Measurements from ENCODE around the gene GRIK4. TPM values are rescaled to one million over a fixed set of nuclear protein-coding genes. Genes with fewer than 3 reads are reported as not detected.
A peak's percentile ranks its signal among the peaks of the same experiment; 100 is the strongest.

GRIK4 gene
- total RNA-seq, 3 donors from 2014 or later (not counting 1 experiment from before 2014, with no cell fraction given), result 2.2 to 32.3 (median 21.9) TPM

GRCh38 chr11:120566176-120566575 lies 54.6 kb downstream of the GRIK4 start:
- H3K4me3 Mint-ChIP-seq, result no peak overlapping the region
- H3K4me1 Mint-ChIP-seq, result peaks cover 10 to 34% of the 10 kb centered on the region in 2 donors
- H3K27me3 Mint-ChIP-seq (ENCODE audit: low read depth in 2 of 2), result peaks cover 6 to 31% of the 10 kb centered on the region in 2 donors

GRCh38 chr11:120568572-120569307 lies 57.2 kb downstream of the GRIK4 start:
- intact Hi-C loops (cut with micrococcal nuclease), result no loop called here
- Histone ChIP-seq H3K9me3 (ENCODE audit: control insufficient read depth, insufficient read depth, low read length) (no peaks in the 10 kb centered on the region), H3K27ac (ENCODE audit: low read length) (no peak overlapping the region), H3K27me3 (ENCODE audit: control insufficient read depth, insufficient read depth, low read length) (peaks cover under 1% of the 10 kb centered on the region), H3K4me3 (ENCODE audit: low read length) (no peak overlapping the region), H3K36me3 (ENCODE audit: control insufficient read depth, insufficient read depth, low read length) (no peaks in the 10 kb centered on the region), H3K4me1 (ENCODE audit: control insufficient read depth, insufficient read depth, low read length) (peaks cover 7% of the 10 kb centered on the region)
- peaks cover 0 to 14% of the 10 kb centered on the region in 2 donors for H3K27me3 Mint-ChIP-seq (ENCODE audit: low read depth in 2 of 2)
- H3K4me3 Mint-ChIP-seq, result no peak overlapping the region
- ATAC-seq, result no peak
- 90% methylated on average over 7 of the region's 8 CpGs for WGBS (ENCODE audit: insufficient coverage)
- TF ChIP-seq, protein P1, sequence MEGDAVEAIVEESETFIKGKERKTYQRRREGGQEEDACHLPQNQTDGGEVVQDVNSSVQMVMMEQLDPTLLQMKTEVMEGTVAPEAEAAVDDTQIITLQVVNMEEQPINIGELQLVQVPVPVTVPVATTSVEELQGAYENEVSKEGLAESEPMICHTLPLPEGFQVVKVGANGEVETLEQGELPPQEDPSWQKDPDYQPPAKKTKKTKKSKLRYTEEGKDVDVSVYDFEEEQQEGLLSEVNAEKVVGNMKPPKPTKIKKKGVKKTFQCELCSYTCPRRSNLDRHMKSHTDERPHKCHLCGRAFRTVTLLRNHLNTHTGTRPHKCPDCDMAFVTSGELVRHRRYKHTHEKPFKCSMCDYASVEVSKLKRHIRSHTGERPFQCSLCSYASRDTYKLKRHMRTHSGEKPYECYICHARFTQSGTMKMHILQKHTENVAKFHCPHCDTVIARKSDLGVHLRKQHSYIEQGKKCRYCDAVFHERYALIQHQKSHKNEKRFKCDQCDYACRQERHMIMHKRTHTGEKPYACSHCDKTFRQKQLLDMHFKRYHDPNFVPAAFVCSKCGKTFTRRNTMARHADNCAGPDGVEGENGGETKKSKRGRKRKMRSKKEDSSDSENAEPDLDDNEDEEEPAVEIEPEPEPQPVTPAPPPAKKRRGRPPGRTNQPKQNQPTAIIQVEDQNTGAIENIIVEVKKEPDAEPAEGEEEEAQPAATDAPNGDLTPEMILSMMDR (IDR thresholded peaks at IDR 0.05), result no peak
- no peaks in the 10 kb centered on the region for H3K9me3 Mint-ChIP-seq
- H3K36me3 Mint-ChIP-seq, result no peaks in the 10 kb centered on the region
- H3K4me1 Mint-ChIP-seq, result peaks cover 10 to 26% of the 10 kb centered on the region in 2 donors
- DNase-seq, result no peak
- H3K27ac Mint-ChIP-seq, result no peak overlapping the region

More at GRCh38 chr11:120566176-120566575, 54.6 kb downstream of the GRIK4 start:
- peaks cover 7% of the 10 kb centered on the region for H3K27me3 ChIP-seq (ENCODE audit: control insufficient read depth, insufficient read depth, low read length)
- no peak overlapping the region for H3K4me3 ChIP-seq (ENCODE audit: low read length)
- H3K27ac ChIP-seq (ENCODE audit: low read length), result no peak overlapping the region
- H3K9me3 ChIP-seq (ENCODE audit: control insufficient read depth, insufficient read depth, low read length), result no peaks in the 10 kb centered on the region
- no peaks in the 10 kb centered on the region for H3K9me3 Mint-ChIP-seq
- TF ChIP-seq, protein P1 (IDR thresholded peaks at IDR 0.05), result no peak
- no peak for ATAC-seq
- H3K27ac Mint-ChIP-seq, result peak overlapping the region in 1 of 2 donors; percentile 68
- no peak for DNase-seq
- H3K4me1 ChIP-seq (ENCODE audit: control insufficient read depth, insufficient read depth, low read length), result peaks cover 7% of the 10 kb centered on the region
- H3K36me3 ChIP-seq (ENCODE audit: control insufficient read depth, insufficient read depth, low read length), result no peaks in the 10 kb centered on the region
- 65% methylated on average over 5 of the region's 5 CpGs for WGBS (ENCODE audit: insufficient coverage)
- no peaks in the 10 kb centered on the region for H3K36me3 Mint-ChIP-seq
- intact Hi-C loops (cut with micrococcal nuclease), result no loop called here

DNA sequence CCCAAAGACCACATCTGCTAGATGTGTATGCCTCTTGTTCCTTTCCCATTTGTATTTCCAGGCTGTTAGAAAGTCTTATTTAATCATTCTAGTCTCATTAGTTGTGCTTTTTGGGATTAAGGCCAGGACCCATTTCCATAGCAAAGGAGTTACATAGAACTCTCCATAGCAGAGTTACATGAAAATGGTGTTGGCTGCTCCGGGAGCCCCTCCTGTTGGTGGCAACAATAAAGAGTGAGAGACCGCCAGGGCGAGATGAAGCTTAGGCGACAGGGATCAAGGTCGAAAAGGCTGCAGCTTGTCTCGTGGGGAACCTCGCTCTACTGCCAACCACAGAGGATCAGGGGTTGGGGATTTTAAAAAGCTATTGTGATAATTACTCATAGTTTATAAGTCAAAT lies 58.3 kb downstream of the GRIK4 start:
- H3K9me3 Mint-ChIP-seq, result no peaks in the 10 kb centered on the region
- WGBS (ENCODE audit: insufficient coverage), result 82% methylated on average over 3 of the region's 7 CpGs

More for the DNA sequence above, 58.3 kb downstream of the GRIK4 start:
- DNase-seq, result no peak
- peaks cover 3% of the 10 kb centered on the region for H3K4me1 ChIP-seq (ENCODE audit: control insufficient read depth, insufficient read depth, low read length)
- H3K27ac ChIP-seq (ENCODE audit: low read length), result no peak overlapping the region
- Mint-ChIP-seq H3K4me3 (no peak overlapping the region), H3K4me1 (peaks cover 10 to 25% of the 10 kb centered on the region in 2 donors), H3K27ac (no peak overlapping the region), H3K36me3 (no peaks in the 10 kb centered on the region), H3K27me3 (ENCODE audit: low read depth in 2 of 2) (peaks cover 0 to 14% of the 10 kb centered on the region in 2 donors)
- no peaks in the 10 kb centered on the region for H3K36me3 ChIP-seq (ENCODE audit: control insufficient read depth, insufficient read depth, low read length)
- H3K9me3 ChIP-seq (ENCODE audit: control insufficient read depth, insufficient read depth, low read length), result no peaks in the 10 kb centered on the region
- H3K27me3 ChIP-seq (ENCODE audit: control insufficient read depth, insufficient read depth, low read length), result no peaks in the 10 kb centered on the region
- intact Hi-C loops (cut with micrococcal nuclease), result no loop called here
- no peak overlapping the region for H3K4me3 ChIP-seq (ENCODE audit: low read length)
- no peak for ATAC-seq
- TF ChIP-seq, protein P1 (IDR thresholded peaks at IDR 0.05), result no peak

Data from natural killer cell (primary cell).